ENCODE measurements around the gene GPSM1. TPM values are rescaled to one million over a fixed set of nuclear protein-coding genes. Genes with fewer than 3 reads are reported as not detected.

GPSM1 gene
- total and polyA plus RNA-seq, 4 donors = 12.6 to 41.6 (median 22.7) TPM

GRCh38 chr9:136361047-136361753, 33.9 kb downstream of the GPSM1 start:
- DNase-seq = peak in 2 of 3 donors; percentile 63 to 68
- H3K36me3 ChIP-seq (ENCODE audit: control insufficient read depth in 4 of 4, insufficient read depth in 4 of 4, low read length in 4 of 4) = peaks cover 0 to 25% (median 2%) of the 10 kb centered on the region in 4 donors
- 69 to 82% methylated on average over 43 of the region's 43 CpGs for WGBS, 2 donors
- peak overlapping the region in 1 of 2 donors; percentile 75 for H3K27ac ChIP-seq (ENCODE audit: low read depth in 1 of 2, low read length in 1 of 2)
- H3K9ac ChIP-seq (ENCODE audit: insufficient read depth in 1 of 2, low read length in 2 of 2) = no peak overlapping the region
- no peaks in the 10 kb centered on the region for H3K9me3 ChIP-seq (ENCODE audit: control insufficient read depth in 4 of 4, insufficient read depth in 3 of 4, low read length in 3 of 4)
- no peak for TF ChIP-seq CTCF (IDR thresholded peaks at IDR 0.05; ENCODE audit: control extremely low read depth, extremely low read depth)
- no peaks in the 10 kb centered on the region for H3K27me3 ChIP-seq (ENCODE audit: control insufficient read depth in 3 of 3, insufficient read depth in 3 of 3, low read length in 2 of 3)
- H3K4me3 ChIP-seq = no peak overlapping the region
- no peak for ATAC-seq (ENCODE audit: insufficient read depth, low FRiP score)
- H3K4me1 ChIP-seq (ENCODE audit: control insufficient read depth in 5 of 5, insufficient read depth in 5 of 5, low read length in 5 of 5) = peaks cover 0 to 22% (median 11%) of the 10 kb centered on the region in 5 donors

- WGBS, 2 donors = 84 to 91% methylated on average over 26 of the region's 26 CpGs
- Histone ChIP-seq H3K4me3 (no peak overlapping the region), H3K36me3 (ENCODE audit: control insufficient read depth in 4 of 4, insufficient read depth in 4 of 4, low read length in 4 of 4) (peaks cover 0 to 19% (median 2%) of the 10 kb centered on the region in 4 donors), H3K9me3 (ENCODE audit: control insufficient read depth in 4 of 4, insufficient read depth in 3 of 4, low read length in 3 of 4) (no peaks in the 10 kb centered on the region), H3K4me1 (ENCODE audit: control insufficient read depth in 5 of 5, insufficient read depth in 5 of 5, low read length in 5 of 5) (peaks cover 0 to 22% (median 11%) of the 10 kb centered on the region in 5 donors), H3K27ac (ENCODE audit: low read depth in 1 of 2, low read length in 1 of 2) (peak overlapping the region in 1 of 2 donors; percentile 75), H3K9ac (ENCODE audit: insufficient read depth in 1 of 2, low read length in 2 of 2) (no peak overlapping the region), H3K27me3 (ENCODE audit: control insufficient read depth in 3 of 3, insufficient read depth in 3 of 3, low read length in 2 of 3) (no peaks in the 10 kb centered on the region)
- DNase-seq = no peak
- no peak for ATAC-seq (ENCODE audit: insufficient read depth, low FRiP score)
- TF ChIP-seq CTCF (IDR thresholded peaks at IDR 0.05; ENCODE audit: control extremely low read depth, extremely low read depth) = no peak
These were observed 34.6 kb downstream of the GPSM1 start for GRCh38 chr9:136361754-136362449.

- no peak for TF ChIP-seq CTCF (IDR thresholded peaks at IDR 0.05; ENCODE audit: control extremely low read depth, extremely low read depth)
- ATAC-seq (ENCODE audit: insufficient read depth, low FRiP score) = no peak
- peak in 1 of 3 donors; percentile 13 for DNase-seq
- no peak overlapping the region for H3K9ac ChIP-seq (ENCODE audit: insufficient read depth in 1 of 2, low read length in 2 of 2)
- no peaks in the 10 kb centered on the region for H3K9me3 ChIP-seq (ENCODE audit: control insufficient read depth in 4 of 4, insufficient read depth in 3 of 4, low read length in 3 of 4)
- no peaks in the 10 kb centered on the region for H3K27me3 ChIP-seq (ENCODE audit: control insufficient read depth in 3 of 3, insufficient read depth in 3 of 3, low read length in 2 of 3)
- no peak overlapping the region for H3K4me3 ChIP-seq
- 83 to 90% methylated on average over 6 of the region's 6 CpGs for WGBS, 2 donors
- peak overlapping the region; percentile 62 to 72 for H3K27ac ChIP-seq (ENCODE audit: low read depth in 1 of 2, low read length in 1 of 2)
- peaks cover 0 to 22% (median 11%) of the 10 kb centered on the region in 5 donors for H3K4me1 ChIP-seq (ENCODE audit: control insufficient read depth in 5 of 5, insufficient read depth in 5 of 5, low read length in 5 of 5)
- peaks cover 0 to 14% (median 2%) of the 10 kb centered on the region in 4 donors for H3K36me3 ChIP-seq (ENCODE audit: control insufficient read depth in 4 of 4, insufficient read depth in 4 of 4, low read length in 4 of 4)
These were observed 35.1 kb downstream of the GPSM1 start for GRCh38 chr9:136362450-136362784.
